NCI-H2171 (cell line): ENCODE data around the gene MSI2.
A peak's percentile ranks its signal among the peaks of the same experiment; 100 is the strongest.

ENCODE experiments used
- DNase-seq: peaks from one replicate; lab custom pipeline; 2025; lab: John Stamatoyannopoulos, UW

Gene MSI2

GRCh38 chr17:57665696-57666095 is 409.4 kb downstream of the MSI2 start:
- DNase-seq: no peak

GRCh38 chr17:57666201-57666870 is 410.0 kb downstream of the MSI2 start:
- DNase-seq: no peak

GRCh38 chr17:57666946-57667345 is 410.6 kb downstream of the MSI2 start:
- no peak for DNase-seq

- no peak for DNase-seq
Measured at GRCh38 chr17:57667461-57667923, 411.2 kb downstream of the MSI2 start.

- DNase-seq: no peak
Measured at GRCh38 chr17:57668332-57668731, 412.0 kb downstream of the MSI2 start.

GRCh38 chr17:57669671-57670529 is 413.6 kb downstream of the MSI2 start:
- DNase-seq: no peak

GRCh38 chr17:57670769-57671569 is 414.6 kb downstream of the MSI2 start:
- no peak for DNase-seq

GRCh38 chr17:57671667-57672632 is 415.6 kb downstream of the MSI2 start:
- peak; percentile 53 for DNase-seq

GRCh38 chr17:57672971-57673370 is 416.6 kb downstream of the MSI2 start:
- DNase-seq: no peak

- DNase-seq: no peak
Measured at GRCh38 chr17:57674894-57675293, 418.6 kb downstream of the MSI2 start.

GRCh38 chr17:57675427-57676387 is 419.4 kb downstream of the MSI2 start:
- no peak for DNase-seq

- DNase-seq: no peak
Measured at GRCh38 chr17:57676543-57676942, 420.2 kb downstream of the MSI2 start.

GRCh38 chr17:57677301-57677700 is 421.0 kb downstream of the MSI2 start:
- no peak for DNase-seq

- no peak for DNase-seq
Measured at GRCh38 chr17:57677858-57678257, 421.5 kb downstream of the MSI2 start.

GRCh38 chr17:57678393-57678792 is 422.1 kb downstream of the MSI2 start:
- no peak for DNase-seq

- DNase-seq: no peak
Measured at GRCh38 chr17:57679356-57679755, 423.0 kb downstream of the MSI2 start.

GRCh38 chr17:57679906-57680695 is 423.8 kb downstream of the MSI2 start:
- DNase-seq: no peak

GRCh38 chr17:57682701-57683100 is 426.4 kb downstream of the MSI2 start:
- DNase-seq: no peak
